ENCODE measurements around the gene ACSF2.

Gene ACSF2

GRCh38 chr17:50517504-50518383 lies 91.7 kb downstream of the ACSF2 start:
- no peak overlapping the region for H3K4me3 ChIP-seq (ENCODE audit: low read length)
- H3K4me1 ChIP-seq (ENCODE audit: control insufficient read depth, low read depth, low read length), result no peaks in the 10 kb centered on the region
- no peaks in the 10 kb centered on the region for H3K36me3 ChIP-seq (ENCODE audit: control insufficient read depth, low read depth, low read length)
- no peaks in the 10 kb centered on the region for H3K9me3 ChIP-seq (ENCODE audit: control insufficient read depth, low read depth, low read length)
- no peak overlapping the region for H3K27ac ChIP-seq (ENCODE audit: low read length)
- H3K27me3 ChIP-seq (ENCODE audit: control insufficient read depth, insufficient read depth, low read length), result no peaks in the 10 kb centered on the region
- H3K9ac ChIP-seq (ENCODE audit: low read length), result no peak overlapping the region

GRCh38 chr17:50518384-50519023 lies 92.5 kb downstream of the ACSF2 start:
- Histone ChIP-seq H3K27ac (ENCODE audit: low read length) (no peak overlapping the region), H3K27me3 (ENCODE audit: control insufficient read depth, insufficient read depth, low read length) (no peaks in the 10 kb centered on the region), H3K9ac (ENCODE audit: low read length) (no peak overlapping the region), H3K4me1 (ENCODE audit: control insufficient read depth, low read depth, low read length) (no peaks in the 10 kb centered on the region), H3K36me3 (ENCODE audit: control insufficient read depth, low read depth, low read length) (no peaks in the 10 kb centered on the region), H3K9me3 (ENCODE audit: control insufficient read depth, low read depth, low read length) (no peaks in the 10 kb centered on the region), H3K4me3 (ENCODE audit: low read length) (no peak overlapping the region)

DNA sequence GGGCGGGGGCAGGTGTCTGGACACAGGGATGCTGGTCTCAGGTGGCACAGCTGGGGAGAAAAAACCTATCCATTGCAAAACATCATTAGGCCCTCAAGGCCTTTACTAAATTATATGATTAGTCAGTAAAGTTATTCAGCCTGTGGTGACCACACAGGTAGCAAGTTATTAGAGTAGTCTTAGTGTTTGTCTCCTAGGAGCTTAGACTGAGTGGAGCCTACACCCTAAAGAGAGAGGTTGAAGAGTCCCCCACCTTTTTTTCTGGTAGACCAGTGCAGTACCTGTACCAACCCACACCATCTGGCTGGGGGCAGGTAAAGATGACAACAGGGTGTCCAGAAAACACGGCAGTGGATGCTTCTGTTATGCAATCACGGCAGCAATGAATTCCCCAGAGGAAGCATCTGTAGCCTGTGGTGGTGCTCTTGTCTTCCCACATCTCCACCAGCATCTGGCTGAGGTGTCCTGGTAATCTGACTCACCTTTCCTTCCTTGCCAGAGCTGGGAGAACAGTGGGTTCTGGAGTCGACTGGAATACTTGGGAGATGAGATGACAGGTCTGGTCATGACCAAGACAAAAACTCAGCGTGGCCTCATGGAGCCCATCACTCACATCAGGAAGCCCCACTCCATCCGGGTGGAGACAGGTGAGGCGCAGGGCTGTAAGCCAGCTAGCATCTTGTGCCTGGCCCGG lies 93.3 kb downstream of the ACSF2 start:
- Histone ChIP-seq H3K36me3 (ENCODE audit: control insufficient read depth, low read depth, low read length) (no peaks in the 10 kb centered on the region), H3K9me3 (ENCODE audit: control insufficient read depth, low read depth, low read length) (no peaks in the 10 kb centered on the region), H3K27me3 (ENCODE audit: control insufficient read depth, insufficient read depth, low read length) (no peaks in the 10 kb centered on the region), H3K4me1 (ENCODE audit: control insufficient read depth, low read depth, low read length) (no peaks in the 10 kb centered on the region), H3K4me3 (ENCODE audit: low read length) (no peak overlapping the region), H3K27ac (ENCODE audit: low read length) (no peak overlapping the region), H3K9ac (ENCODE audit: low read length) (no peak overlapping the region)

DNA sequence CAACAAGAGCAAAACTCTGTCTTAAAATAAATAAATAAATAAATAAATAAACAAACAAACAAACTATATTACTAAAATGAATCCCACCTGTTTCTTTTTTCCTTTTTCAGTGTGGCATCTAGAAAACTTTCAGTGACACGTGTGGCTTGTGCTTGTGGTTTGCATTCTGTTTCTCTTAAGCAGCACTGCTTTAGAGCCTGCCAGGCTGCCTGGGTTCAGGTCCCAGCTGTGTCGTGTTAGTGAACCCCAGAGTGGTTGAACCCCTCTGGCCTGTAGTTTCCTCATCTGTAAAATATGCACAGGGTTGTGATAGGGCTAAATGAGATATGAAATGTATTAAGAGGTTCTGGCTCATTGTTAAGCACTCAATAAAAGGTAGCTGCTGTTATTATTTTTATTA lies 94.5 kb downstream of the ACSF2 start:
- Histone ChIP-seq H3K9ac (ENCODE audit: low read length) (no peak overlapping the region), H3K27ac (ENCODE audit: low read length) (no peak overlapping the region), H3K4me1 (ENCODE audit: control insufficient read depth, low read depth, low read length) (no peaks in the 10 kb centered on the region), H3K27me3 (ENCODE audit: control insufficient read depth, insufficient read depth, low read length) (no peaks in the 10 kb centered on the region), H3K9me3 (ENCODE audit: control insufficient read depth, low read depth, low read length) (no peaks in the 10 kb centered on the region), H3K36me3 (ENCODE audit: control insufficient read depth, low read depth, low read length) (no peaks in the 10 kb centered on the region), H3K4me3 (ENCODE audit: low read length) (no peak overlapping the region)

GRCh38 chr17:50521514-50521913 lies 95.5 kb downstream of the ACSF2 start:
- H3K9me3 ChIP-seq (ENCODE audit: control insufficient read depth, low read depth, low read length), result no peaks in the 10 kb centered on the region
- no peaks in the 10 kb centered on the region for H3K27me3 ChIP-seq (ENCODE audit: control insufficient read depth, insufficient read depth, low read length)
- H3K36me3 ChIP-seq (ENCODE audit: control insufficient read depth, low read depth, low read length), result no peaks in the 10 kb centered on the region
- H3K4me3 ChIP-seq (ENCODE audit: low read length), result no peak overlapping the region
- H3K9ac ChIP-seq (ENCODE audit: low read length), result no peak overlapping the region
- H3K4me1 ChIP-seq (ENCODE audit: control insufficient read depth, low read depth, low read length), result no peaks in the 10 kb centered on the region
- no peak overlapping the region for H3K27ac ChIP-seq (ENCODE audit: low read length)

DNA sequence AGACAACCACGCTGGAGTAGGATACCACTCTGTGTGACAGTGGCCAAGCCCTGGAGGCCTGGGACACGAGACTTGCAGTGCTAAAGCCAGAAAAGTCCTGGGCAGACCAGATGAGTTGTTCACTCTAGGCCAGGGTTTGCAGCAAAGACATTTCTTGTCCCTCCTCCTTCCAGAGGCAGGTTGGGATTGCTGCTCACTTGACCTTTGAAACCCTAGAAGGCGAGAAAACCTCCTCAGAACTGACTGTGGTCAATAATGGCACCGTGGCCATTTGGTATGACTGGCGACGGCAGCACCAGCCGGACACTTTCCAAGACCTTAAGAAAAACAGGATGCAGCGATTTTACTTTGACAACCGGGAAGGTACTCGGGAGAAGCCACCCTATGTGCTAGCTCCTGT lies 96.7 kb downstream of the ACSF2 start:
- Histone ChIP-seq H3K9me3 (ENCODE audit: control insufficient read depth, low read depth, low read length) (no peaks in the 10 kb centered on the region), H3K36me3 (ENCODE audit: control insufficient read depth, low read depth, low read length) (no peaks in the 10 kb centered on the region), H3K4me1 (ENCODE audit: control insufficient read depth, low read depth, low read length) (no peaks in the 10 kb centered on the region), H3K4me3 (ENCODE audit: low read length) (no peak overlapping the region), H3K9ac (ENCODE audit: low read length) (no peak overlapping the region), H3K27ac (ENCODE audit: low read length) (no peak overlapping the region), H3K27me3 (ENCODE audit: control insufficient read depth, insufficient read depth, low read length) (no peaks in the 10 kb centered on the region)

GRCh38 chr17:50523208-50523607 lies 97.2 kb downstream of the ACSF2 start:
- Histone ChIP-seq H3K9ac (ENCODE audit: low read length) (no peak overlapping the region), H3K27me3 (ENCODE audit: control insufficient read depth, insufficient read depth, low read length) (no peaks in the 10 kb centered on the region), H3K4me3 (ENCODE audit: low read length) (no peak overlapping the region), H3K36me3 (ENCODE audit: control insufficient read depth, low read depth, low read length) (no peaks in the 10 kb centered on the region), H3K9me3 (ENCODE audit: control insufficient read depth, low read depth, low read length) (no peaks in the 10 kb centered on the region), H3K4me1 (ENCODE audit: control insufficient read depth, low read depth, low read length) (no peaks in the 10 kb centered on the region), H3K27ac (ENCODE audit: low read length) (no peak overlapping the region)

Measured in iPS-18a (cell line).